Cardiac fibroblast (primary cell): ENCODE measurements around the gene MBNL2.

Source experiments
- DNase-seq, 2 donors: peaks; one replicate each; pipeline versions ENCODE4 v3.0.0 to v3.0.0-alpha.2; 2010; ENCODE audit warnings: low read depth in 2 of 2
- H3K4me3 ChIP-seq, 2 donors: replicated peaks in 1 of 2; 1 replicate in 1 of 2; 2 replicates in 1 of 2; pipeline ENCODE4 v1.5.1; 2011; ENCODE audit warnings: low read depth in 2 of 2, low read length in 2 of 2, mild to moderate bottlenecking in 2 of 2, moderate library complexity in 1 of 2
- TF ChIP-seq, protein P1 (sequence below): IDR thresholded peaks from one replicate; pipeline ENCODE4 v1.5.1; 2011; ENCODE audit warnings: low read depth, mild to moderate bottlenecking, low read length, inconsistent platforms

The MBNL2 gene

DNA sequence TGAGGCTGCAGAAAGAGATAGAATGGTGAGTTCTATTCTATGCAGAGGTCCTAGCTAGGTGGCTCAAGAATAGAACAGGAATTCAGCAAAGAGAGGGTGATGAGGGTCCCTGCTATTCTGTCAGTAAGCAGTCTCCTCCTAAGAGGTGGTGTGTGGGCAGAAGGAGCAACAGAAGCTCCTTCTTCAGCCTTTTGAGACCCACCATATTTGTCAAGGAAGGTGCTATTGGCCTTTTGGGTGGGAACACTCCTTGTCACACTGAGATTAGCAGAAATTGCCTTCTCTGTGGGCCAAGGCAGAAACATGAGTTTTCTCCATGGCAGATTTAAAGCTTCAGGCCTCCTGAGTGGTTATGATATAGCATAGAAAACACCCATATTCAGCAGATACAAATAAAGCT, 172.4 kb downstream of the MBNL2 start:
- no peak for DNase-seq
- TF ChIP-seq, protein P1, sequence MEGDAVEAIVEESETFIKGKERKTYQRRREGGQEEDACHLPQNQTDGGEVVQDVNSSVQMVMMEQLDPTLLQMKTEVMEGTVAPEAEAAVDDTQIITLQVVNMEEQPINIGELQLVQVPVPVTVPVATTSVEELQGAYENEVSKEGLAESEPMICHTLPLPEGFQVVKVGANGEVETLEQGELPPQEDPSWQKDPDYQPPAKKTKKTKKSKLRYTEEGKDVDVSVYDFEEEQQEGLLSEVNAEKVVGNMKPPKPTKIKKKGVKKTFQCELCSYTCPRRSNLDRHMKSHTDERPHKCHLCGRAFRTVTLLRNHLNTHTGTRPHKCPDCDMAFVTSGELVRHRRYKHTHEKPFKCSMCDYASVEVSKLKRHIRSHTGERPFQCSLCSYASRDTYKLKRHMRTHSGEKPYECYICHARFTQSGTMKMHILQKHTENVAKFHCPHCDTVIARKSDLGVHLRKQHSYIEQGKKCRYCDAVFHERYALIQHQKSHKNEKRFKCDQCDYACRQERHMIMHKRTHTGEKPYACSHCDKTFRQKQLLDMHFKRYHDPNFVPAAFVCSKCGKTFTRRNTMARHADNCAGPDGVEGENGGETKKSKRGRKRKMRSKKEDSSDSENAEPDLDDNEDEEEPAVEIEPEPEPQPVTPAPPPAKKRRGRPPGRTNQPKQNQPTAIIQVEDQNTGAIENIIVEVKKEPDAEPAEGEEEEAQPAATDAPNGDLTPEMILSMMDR, result no peak
- no peak overlapping the region for H3K4me3 ChIP-seq

DNA sequence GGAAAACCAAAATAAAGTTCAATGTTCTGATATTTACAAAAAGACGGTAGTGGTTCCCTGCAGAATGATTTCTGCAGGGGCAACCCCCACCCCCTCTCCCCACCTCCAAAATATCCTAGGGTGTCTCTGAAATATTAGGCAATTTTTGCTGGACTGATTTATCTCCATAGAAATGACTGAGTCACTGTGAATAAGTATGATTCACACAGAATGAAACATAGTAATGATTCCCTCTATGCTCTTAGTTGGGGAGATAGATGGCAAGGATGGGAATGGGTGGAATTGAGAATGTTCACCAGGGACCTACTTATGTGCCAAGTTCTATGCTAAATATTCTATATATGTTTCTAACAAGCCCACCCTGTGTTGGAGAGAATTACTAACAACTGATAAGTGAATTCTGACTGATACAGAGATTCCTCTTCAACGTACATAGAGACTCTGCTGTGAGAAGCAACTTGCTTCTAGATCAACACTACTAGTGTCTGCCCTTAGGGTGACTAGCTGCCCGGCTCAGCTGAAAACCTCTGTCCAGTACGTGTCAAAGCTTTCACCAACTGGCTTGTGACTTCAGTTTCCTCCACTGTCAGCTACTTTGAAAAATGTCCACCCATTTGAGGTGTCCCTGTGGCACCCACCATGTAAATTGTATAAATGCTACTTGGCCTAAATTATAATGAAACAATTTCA, 173.5 kb downstream of the MBNL2 start:
- TF ChIP-seq, protein P1, result no peak
- DNase-seq, result peak; percentile 37 to 67

DNA sequence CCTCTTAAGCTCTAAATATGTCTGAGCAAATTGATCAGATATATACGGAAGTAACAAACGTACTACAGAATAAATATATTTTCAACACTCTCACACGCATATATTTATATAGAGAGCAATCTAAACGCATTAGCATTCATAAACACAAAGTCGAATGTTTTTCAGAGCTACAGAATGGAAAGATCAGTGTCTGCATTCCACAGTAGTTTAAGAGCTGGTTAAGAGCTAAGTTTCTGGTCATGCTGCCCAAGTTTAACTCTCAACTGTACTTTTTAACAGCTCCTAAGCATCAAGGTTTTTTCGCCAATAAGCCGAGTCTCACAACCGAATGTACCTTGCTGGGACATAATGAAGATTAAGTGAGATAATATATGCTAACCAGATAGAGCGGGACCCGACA, 175.1 kb downstream of the MBNL2 start:
- DNase-seq, result no peak
- H3K4me3 ChIP-seq, result no peak overlapping the region
- TF ChIP-seq, protein P1, result no peak

More for the DNA sequence above, 173.5 kb downstream of the MBNL2 start:
- H3K4me3 ChIP-seq, result no peak overlapping the region

DNA sequence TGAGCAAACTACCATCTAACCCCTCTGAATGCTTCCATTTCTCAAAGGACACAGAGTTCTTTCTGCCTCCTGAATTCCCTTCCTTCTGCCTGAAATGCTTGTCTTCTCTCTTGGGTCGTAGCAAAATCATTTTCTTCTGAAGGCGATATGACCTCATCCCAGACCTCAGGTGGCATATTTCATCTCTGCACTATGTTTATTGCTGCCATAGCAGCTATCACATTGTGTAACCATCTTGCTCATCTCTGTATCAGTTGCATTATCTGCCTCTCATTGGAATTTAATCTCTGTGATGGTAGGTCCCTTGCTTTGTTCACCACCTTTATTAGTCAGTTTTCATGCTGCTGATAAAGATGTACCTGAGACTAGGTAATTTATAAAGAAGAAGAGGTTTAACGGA, 179.3 kb downstream of the MBNL2 start:
- DNase-seq, result no peak
- TF ChIP-seq, protein P1, result no peak
- no peak overlapping the region for H3K4me3 ChIP-seq

DNA sequence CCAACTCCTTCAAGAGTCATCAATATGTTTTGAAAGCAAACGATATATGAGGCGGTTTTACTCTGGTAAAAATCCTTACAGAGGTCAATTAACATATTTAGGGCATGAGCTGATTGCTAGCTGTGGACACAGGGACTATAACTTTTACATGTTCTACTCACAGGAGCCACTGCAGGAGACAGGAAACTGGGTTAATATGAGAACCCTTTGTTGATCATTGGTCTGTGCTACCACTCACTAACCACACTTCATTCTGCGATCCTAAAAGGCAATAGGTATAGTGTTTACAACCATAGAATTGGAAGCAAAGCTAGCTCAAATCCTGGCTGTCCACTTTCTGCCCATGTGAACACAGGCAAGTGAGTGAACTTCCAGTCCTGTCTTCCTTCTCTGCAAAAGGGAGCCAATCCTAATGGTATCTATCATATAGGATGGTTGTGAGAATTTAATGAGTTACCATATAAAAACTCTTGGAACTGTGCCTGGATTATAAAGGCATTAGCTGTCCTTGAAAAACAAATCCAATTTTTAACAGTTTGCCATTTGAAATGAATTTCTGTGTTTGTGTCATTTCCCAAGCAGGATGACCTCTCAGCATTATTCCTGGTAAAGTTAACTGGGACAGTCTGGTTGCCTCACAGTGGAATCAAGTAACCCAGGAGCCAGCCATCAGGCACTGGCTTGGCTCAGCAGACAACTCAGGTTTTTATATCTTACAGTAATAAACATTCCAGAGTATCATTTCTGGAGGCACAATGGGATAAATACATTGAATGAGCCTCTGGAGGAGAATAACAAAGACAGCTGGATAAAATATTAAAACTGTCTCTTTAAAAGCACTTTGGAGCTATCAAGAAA, 182.0 kb downstream of the MBNL2 start:
- no peak overlapping the region for H3K4me3 ChIP-seq
- DNase-seq, result peak in 1 of 2 donors; percentile 12
- TF ChIP-seq, protein P1, result no peak

DNA sequence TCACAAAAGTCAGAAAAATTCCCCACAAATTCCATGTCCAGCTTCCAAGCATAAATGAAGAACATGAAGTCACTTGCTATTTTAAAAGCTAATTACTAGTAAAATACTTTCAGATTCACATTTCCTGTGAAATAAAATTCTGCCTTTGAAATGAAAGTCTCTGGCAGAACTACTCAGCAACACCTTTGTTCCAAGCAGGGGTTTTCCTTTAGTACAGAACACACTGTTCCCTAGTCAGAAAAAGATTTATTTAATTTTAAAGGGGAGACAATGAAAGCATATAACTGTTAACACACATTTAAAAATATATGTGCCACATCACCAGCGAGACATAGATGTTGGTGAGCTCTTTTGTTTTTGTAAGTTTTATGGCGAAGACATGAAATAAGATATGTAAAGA, 185.4 kb downstream of the MBNL2 start:
- DNase-seq, result no peak
- H3K4me3 ChIP-seq, result no peak overlapping the region

More for the DNA sequence above, 185.4 kb downstream of the MBNL2 start:
- TF ChIP-seq, protein P1, result no peak
